ENCODE measurements around the gene DTX3.

The DTX3 gene

DNA sequence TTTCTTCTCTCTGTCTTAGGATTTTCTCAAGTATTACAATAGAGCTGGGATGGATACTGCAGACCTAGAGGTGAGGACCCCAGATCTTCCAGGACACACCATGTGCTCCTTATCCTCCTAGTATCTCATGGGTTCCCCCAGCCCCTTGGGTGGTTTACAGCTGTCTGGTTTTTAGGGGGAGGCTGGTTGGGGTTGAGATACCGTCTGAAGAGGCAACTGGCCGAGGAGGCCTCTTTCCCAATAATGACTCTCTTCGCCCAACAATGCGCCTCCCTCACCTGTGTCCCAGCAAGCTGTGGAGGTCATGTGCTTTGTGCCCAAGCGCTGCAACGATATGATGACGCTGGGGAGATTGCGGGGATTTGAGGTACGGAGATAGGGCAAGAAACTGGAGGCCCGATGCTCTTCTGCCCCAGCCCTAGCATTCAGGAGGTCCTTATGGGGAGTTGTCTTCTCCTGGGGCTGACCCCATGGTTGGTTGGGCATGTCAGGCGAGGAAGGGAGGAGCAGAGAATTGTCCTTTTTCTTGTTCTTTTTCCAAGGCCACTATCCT is 10.4 kb downstream of the DTX3 start:
- ChIA-PET CTCF (interaction anchor here (1.6 to 5.7 kb wide), 2 partner anchors 18 to 31 kb away, joined by 8 to 54 read pairs; partner anchors contain the start of gene B4GALNT1), POLR2A (interaction anchor here (2.3 kb wide), 1 partner anchor 9 kb away, joined by 7 read pairs; no protein-coding TSS in a partner anchor)
- peaks cover 0 to 53% of the 10 kb centered on the region in 2 experiments; a peak in 1 of 3 replicates for H3K36me3 ChIP-seq (ENCODE audit: control insufficient read depth in 2 of 2, insufficient read depth in 1 of 2, low read length in 2 of 2)
- H3K27ac ChIP-seq (ENCODE audit: extremely low read depth, low read depth, low read length): no peak overlapping the region
- no peaks in the 10 kb centered on the region for H3K9me3 ChIP-seq (ENCODE audit: control insufficient read depth, insufficient read depth, low read depth, low read length)
- TF ChIP-seq GLIS1 (tag by site-specific recombination; IDR thresholded peaks at IDR 0.05): no peak
- TF ChIP-seq, protein P1, sequence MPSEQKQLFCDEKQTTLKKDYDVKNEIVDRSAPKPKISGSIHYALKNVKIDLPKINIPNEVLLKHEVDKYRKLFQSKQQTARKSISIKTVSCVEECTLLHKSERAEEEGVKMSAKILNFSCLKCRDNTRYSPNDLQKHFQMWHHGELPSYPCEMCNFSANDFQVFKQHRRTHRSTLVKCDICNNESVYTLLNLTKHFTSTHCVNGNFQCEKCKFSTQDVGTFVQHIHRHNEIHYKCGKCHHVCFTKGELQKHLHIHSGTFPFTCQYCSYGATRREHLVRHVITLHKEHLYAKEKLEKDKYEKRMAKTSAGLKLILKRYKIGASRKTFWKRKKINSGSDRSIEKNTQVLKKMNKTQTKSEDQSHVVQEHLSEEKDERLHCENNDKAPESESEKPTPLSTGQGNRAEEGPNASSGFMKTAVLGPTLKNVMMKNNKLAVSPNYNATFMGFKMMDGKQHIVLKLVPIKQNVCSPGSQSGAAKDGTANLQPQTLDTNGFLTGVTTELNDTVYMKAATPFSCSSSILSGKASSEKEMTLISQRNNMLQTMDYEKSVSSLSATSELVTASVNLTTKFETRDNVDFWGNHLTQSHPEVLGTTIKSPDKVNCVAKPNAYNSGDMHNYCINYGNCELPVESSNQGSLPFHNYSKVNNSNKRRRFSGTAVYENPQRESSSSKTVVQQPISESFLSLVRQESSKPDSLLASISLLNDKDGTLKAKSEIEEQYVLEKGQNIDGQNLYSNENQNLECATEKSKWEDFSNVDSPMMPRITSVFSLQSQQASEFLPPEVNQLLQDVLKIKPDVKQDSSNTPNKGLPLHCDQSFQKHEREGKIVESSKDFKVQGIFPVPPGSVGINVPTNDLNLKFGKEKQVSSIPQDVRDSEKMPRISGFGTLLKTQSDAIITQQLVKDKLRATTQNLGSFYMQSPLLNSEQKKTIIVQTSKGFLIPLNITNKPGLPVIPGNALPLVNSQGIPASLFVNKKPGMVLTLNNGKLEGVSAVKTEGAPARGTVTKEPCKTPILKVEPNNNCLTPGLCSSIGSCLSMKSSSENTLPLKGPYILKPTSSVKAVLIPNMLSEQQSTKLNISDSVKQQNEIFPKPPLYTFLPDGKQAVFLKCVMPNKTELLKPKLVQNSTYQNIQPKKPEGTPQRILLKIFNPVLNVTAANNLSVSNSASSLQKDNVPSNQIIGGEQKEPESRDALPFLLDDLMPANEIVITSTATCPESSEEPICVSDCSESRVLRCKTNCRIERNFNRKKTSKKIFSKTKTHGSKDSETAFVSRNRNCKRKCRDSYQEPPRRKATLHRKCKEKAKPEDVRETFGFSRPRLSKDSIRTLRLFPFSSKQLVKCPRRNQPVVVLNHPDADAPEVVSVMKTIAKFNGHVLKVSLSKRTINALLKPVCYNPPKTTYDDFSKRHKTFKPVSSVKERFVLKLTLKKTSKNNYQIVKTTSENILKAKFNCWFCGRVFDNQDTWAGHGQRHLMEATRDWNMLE (tag by site-specific recombination; conservative IDR thresholded peaks at IDR 0.05; ENCODE audit: low read depth): no peak
- no peak overlapping the region for H3K4me3 ChIP-seq (ENCODE audit: low read depth, low read length)
- H3K4me1 ChIP-seq (ENCODE audit: control insufficient read depth, insufficient read depth, low read length): peaks cover 2% of the 10 kb centered on the region

DNA sequence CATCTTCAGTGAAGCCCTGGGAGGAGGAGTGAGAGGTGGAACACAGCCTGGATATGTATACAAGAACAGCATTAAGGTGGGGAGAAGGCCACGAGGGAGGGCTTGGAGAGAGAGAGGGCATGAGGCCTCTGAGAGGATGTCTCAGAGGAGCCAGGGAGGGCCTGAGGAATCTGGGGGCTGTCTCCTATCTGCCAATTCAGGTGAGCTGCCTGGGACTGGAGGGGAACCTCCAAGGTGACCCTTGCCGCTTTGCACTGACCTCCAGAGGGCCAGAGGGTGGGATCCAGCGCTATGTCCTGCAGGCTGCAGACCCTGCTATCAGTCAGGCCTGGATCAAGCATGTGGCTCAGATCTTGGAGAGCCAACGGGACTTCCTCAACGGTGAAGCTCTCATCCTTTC is 11.0 kb downstream of the DTX3 start:
- H3K4me1 ChIP-seq (ENCODE audit: control insufficient read depth, insufficient read depth, low read length): peaks cover 2% of the 10 kb centered on the region
- no peaks in the 10 kb centered on the region for H3K9me3 ChIP-seq (ENCODE audit: control insufficient read depth, insufficient read depth, low read depth, low read length)
- CTCF ChIA-PET: interaction anchor here (0.6 to 5.7 kb wide), 4 partner anchors 22 to 386 kb away, joined by 3 to 54 read pairs (median 6); partner anchors contain the start of gene SHMT2
- no peak for TF ChIP-seq ZNF768 (tag by site-specific recombination; IDR thresholded peaks at IDR 0.05)
- no peak for TF ChIP-seq ZNF560 (tag by site-specific recombination; IDR thresholded peaks at IDR 0.05; ENCODE audit: borderline replicate concordance)
- H3K27ac ChIP-seq (ENCODE audit: extremely low read depth, low read depth, low read length): no peak overlapping the region
- POLR2A ChIA-PET: interaction anchor here (0.7 to 2.3 kb wide), 2 partner anchors 10 to 15 kb away, joined by 3 to 7 read pairs; no protein-coding TSS in a partner anchor
- no peak overlapping the region for H3K4me3 ChIP-seq (ENCODE audit: low read depth, low read length)
- H3K36me3 ChIP-seq (ENCODE audit: control insufficient read depth in 2 of 2, insufficient read depth in 1 of 2, low read length in 2 of 2): peaks cover 0 to 57% of the 10 kb centered on the region in 2 experiments; a peak in 1 of 3 replicates

DNA sequence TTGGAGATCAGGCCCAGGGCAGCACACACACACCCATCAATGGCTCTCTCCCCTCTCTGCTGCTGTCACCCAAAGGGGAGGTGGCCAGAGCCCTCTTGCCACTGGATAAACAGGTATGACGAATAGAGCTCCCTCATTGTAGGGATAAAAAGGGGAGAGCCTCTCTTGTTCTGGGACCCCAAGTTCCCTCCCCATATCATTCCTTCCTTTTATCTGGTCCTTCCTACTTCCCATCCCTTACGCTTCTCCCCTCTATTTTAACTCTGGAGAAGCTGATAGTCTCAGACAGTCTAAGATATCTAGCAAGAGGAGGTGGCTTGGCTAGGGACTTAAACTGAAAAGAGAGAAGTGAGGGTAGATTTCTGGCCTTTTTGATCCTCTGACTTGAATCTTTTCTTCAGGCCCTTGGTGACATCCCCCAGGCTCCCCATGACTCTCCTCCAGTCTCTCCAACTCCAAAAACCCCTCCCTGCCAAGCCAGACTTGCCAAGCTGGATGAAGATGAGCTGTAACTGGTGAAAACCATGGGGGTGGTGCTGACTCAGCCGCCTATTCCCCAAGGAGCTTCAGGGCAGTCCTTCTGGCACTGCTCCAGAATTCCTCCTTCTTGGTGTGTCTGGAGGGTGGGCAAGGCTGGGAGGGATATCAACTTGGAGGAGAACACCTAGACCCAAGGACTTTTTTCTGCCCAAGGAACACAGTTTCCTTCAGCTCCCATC is 11.9 kb downstream of the DTX3 start:
- H3K36me3 ChIP-seq (ENCODE audit: control insufficient read depth in 2 of 2, insufficient read depth in 1 of 2, low read length in 2 of 2): peaks cover 0 to 57% of the 10 kb centered on the region in 2 experiments; a peak in 1 of 3 replicates
- POLR2A ChIA-PET: interaction anchor here (0.6 to 2.3 kb wide), 2 partner anchors 11 to 25 kb away, joined by 3 to 7 read pairs; no protein-coding TSS in a partner anchor
- no peaks in the 10 kb centered on the region for H3K9me3 ChIP-seq (ENCODE audit: control insufficient read depth, insufficient read depth, low read depth, low read length)
- H3K27ac ChIP-seq (ENCODE audit: extremely low read depth, low read depth, low read length): no peak overlapping the region
- H3K4me3 ChIP-seq (ENCODE audit: low read depth, low read length): no peak overlapping the region
- H3K4me1 ChIP-seq (ENCODE audit: control insufficient read depth, insufficient read depth, low read length): peaks cover 2% of the 10 kb centered on the region; the same call in 1 of the 2 replicates
- TF ChIP-seq ZNF341 (tag by site-specific recombination; IDR thresholded peaks at IDR 0.05; ENCODE audit: low read depth) (no peak), EGR2 (tag by site-specific recombination; IDR thresholded peaks at IDR 0.05; ENCODE audit: low read depth) (peak; percentile 54; the same call in 1 of the 2 replicates)
- TF ChIP-seq, protein P2, sequence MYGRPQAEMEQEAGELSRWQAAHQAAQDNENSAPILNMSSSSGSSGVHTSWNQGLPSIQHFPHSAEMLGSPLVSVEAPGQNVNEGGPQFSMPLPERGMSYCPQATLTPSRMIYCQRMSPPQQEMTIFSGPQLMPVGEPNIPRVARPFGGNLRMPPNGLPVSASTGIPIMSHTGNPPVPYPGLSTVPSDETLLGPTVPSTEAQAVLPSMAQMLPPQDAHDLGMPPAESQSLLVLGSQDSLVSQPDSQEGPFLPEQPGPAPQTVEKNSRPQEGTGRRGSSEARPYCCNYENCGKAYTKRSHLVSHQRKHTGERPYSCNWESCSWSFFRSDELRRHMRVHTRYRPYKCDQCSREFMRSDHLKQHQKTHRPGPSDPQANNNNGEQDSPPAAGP (tag by site-specific recombination; IDR thresholded peaks at IDR 0.05): peak; percentile 89
- CTCF ChIA-PET: interaction anchor here (0.9 to 5.7 kb wide), 3 partner anchors 21 to 110 kb away, joined by 3 to 54 read pairs (median 9); no protein-coding TSS in a partner anchor

DNA sequence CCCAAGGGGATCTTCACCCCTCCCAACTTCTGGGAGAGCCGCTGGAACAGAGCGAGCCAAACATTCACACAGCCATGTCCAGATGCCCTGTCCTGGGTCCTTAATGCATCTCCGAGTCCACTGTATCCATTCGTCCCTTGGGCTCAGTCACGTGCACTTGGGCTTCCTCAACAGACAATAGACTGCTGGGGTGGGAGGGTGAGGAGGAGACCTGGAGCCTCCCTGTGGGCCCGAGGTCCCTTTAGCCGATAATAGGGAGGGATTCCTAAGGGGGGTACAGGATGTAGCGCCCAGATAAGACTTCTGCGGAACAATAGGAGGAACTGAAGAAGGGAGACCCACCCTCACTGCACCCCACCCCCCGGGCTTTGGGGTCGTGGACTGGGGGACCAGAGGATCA is 13.3 kb downstream of the DTX3 start:
- ChIA-PET POLR2A (no interaction called here), CTCF (interaction anchor here (0.7 kb wide), 1 partner anchor 15 kb away, joined by 4 read pairs; no protein-coding TSS in a partner anchor)
- Histone ChIP-seq H3K36me3 (ENCODE audit: control insufficient read depth in 2 of 2, insufficient read depth in 1 of 2, low read length in 2 of 2) (peaks cover 0 to 66% of the 10 kb centered on the region in 2 experiments; a peak in 1 of 3 replicates), H3K9me3 (ENCODE audit: control insufficient read depth, insufficient read depth, low read depth, low read length) (no peaks in the 10 kb centered on the region), H3K27ac (ENCODE audit: extremely low read depth, low read depth, low read length) (no peak overlapping the region), H3K4me3 (ENCODE audit: low read depth, low read length) (no peak overlapping the region), H3K4me1 (ENCODE audit: control insufficient read depth, insufficient read depth, low read length) (no peaks in the 10 kb centered on the region)
- TF ChIP-seq YY1 (tag by site-specific recombination; IDR thresholded peaks at IDR 0.05) (no peak), MEIS1 (CRISPR knock-in tag; IDR thresholded peaks at IDR 0.05; ENCODE audit: borderline replicate concordance) (no peak), ZNF423 (tag by site-specific recombination; IDR thresholded peaks at IDR 0.05) (no peak), PRDM1 (tag by site-specific recombination; IDR thresholded peaks at IDR 0.05) (no peak), ZNF157 (tag by site-specific recombination; IDR thresholded peaks at IDR 0.05) (no peak), ZNF501 (tag by site-specific recombination; IDR thresholded peaks at IDR 0.05) (no peak), ZSCAN30 (tag by site-specific recombination; IDR thresholded peaks at IDR 0.05) (no peak), ZBTB8A (tag by site-specific recombination; IDR thresholded peaks at IDR 0.05) (no peak)
- TF ChIP-seq, protein P3, sequence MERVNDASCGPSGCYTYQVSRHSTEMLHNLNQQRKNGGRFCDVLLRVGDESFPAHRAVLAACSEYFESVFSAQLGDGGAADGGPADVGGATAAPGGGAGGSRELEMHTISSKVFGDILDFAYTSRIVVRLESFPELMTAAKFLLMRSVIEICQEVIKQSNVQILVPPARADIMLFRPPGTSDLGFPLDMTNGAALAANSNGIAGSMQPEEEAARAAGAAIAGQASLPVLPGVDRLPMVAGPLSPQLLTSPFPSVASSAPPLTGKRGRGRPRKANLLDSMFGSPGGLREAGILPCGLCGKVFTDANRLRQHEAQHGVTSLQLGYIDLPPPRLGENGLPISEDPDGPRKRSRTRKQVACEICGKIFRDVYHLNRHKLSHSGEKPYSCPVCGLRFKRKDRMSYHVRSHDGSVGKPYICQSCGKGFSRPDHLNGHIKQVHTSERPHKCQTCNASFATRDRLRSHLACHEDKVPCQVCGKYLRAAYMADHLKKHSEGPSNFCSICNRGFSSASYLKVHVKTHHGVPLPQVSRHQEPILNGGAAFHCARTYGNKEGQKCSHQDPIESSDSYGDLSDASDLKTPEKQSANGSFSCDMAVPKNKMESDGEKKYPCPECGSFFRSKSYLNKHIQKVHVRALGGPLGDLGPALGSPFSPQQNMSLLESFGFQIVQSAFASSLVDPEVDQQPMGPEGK (tag by site-specific recombination; IDR thresholded peaks at IDR 0.05): no peak
